Measurements from ENCODE around the gene LDLRAD4.

Gene LDLRAD4

GRCh38 chr18:13511961-13512577, 293.5 kb downstream of the LDLRAD4 start:
- TF ChIP-seq GATA3 (IDR thresholded peaks at IDR 0.05; ENCODE audit: low read depth, low read length), result no peak
- no peak for TF ChIP-seq GATA2 (IDR thresholded peaks at IDR 0.05; ENCODE audit: low read depth, low read length)

- no peak for TF ChIP-seq GATA3 (IDR thresholded peaks at IDR 0.05; ENCODE audit: low read depth, low read length)
- no peak for TF ChIP-seq GATA2 (IDR thresholded peaks at IDR 0.05; ENCODE audit: low read depth, low read length)
Observed at GRCh38 chr18:13513021-13513420, 294.5 kb downstream of the LDLRAD4 start.

GRCh38 chr18:13513481-13513880, 294.9 kb downstream of the LDLRAD4 start:
- no peak for TF ChIP-seq GATA2 (IDR thresholded peaks at IDR 0.05; ENCODE audit: low read depth, low read length)
- no peak for TF ChIP-seq GATA3 (IDR thresholded peaks at IDR 0.05; ENCODE audit: low read depth, low read length)

- TF ChIP-seq GATA2 (IDR thresholded peaks at IDR 0.05; ENCODE audit: low read depth, low read length), result no peak
- TF ChIP-seq GATA3 (IDR thresholded peaks at IDR 0.05; ENCODE audit: low read depth, low read length), result no peak
Observed at GRCh38 chr18:13514558-13514957, 296.0 kb downstream of the LDLRAD4 start.

GRCh38 chr18:13516855-13517254, 298.3 kb downstream of the LDLRAD4 start:
- no peak for TF ChIP-seq GATA3 (IDR thresholded peaks at IDR 0.05; ENCODE audit: low read depth, low read length)
- no peak for TF ChIP-seq GATA2 (IDR thresholded peaks at IDR 0.05; ENCODE audit: low read depth, low read length)

- TF ChIP-seq GATA2 (IDR thresholded peaks at IDR 0.05; ENCODE audit: low read depth, low read length) (no peak), GATA3 (IDR thresholded peaks at IDR 0.05; ENCODE audit: low read depth, low read length) (no peak)
Observed at GRCh38 chr18:13517369-13517768, 298.8 kb downstream of the LDLRAD4 start.

GRCh38 chr18:13518382-13518781, 299.8 kb downstream of the LDLRAD4 start:
- TF ChIP-seq GATA3 (IDR thresholded peaks at IDR 0.05; ENCODE audit: low read depth, low read length) (no peak), GATA2 (IDR thresholded peaks at IDR 0.05; ENCODE audit: low read depth, low read length) (no peak)

GRCh38 chr18:13520306-13520705, 301.7 kb downstream of the LDLRAD4 start:
- TF ChIP-seq GATA3 (IDR thresholded peaks at IDR 0.05; ENCODE audit: low read depth, low read length) (no peak), GATA2 (IDR thresholded peaks at IDR 0.05; ENCODE audit: low read depth, low read length) (no peak)

- no peak for TF ChIP-seq GATA2 (IDR thresholded peaks at IDR 0.05; ENCODE audit: low read depth, low read length)
- TF ChIP-seq GATA3 (IDR thresholded peaks at IDR 0.05; ENCODE audit: low read depth, low read length), result no peak
Observed at GRCh38 chr18:13520741-13521140, 302.2 kb downstream of the LDLRAD4 start.

- TF ChIP-seq GATA3 (IDR thresholded peaks at IDR 0.05; ENCODE audit: low read depth, low read length) (no peak), GATA2 (IDR thresholded peaks at IDR 0.05; ENCODE audit: low read depth, low read length) (no peak)
Observed at GRCh38 chr18:13521418-13521817, 302.9 kb downstream of the LDLRAD4 start.

GRCh38 chr18:13522256-13522655, 303.7 kb downstream of the LDLRAD4 start:
- TF ChIP-seq GATA3 (IDR thresholded peaks at IDR 0.05; ENCODE audit: low read depth, low read length) (no peak), GATA2 (IDR thresholded peaks at IDR 0.05; ENCODE audit: low read depth, low read length) (no peak)

- TF ChIP-seq GATA3 (IDR thresholded peaks at IDR 0.05; ENCODE audit: low read depth, low read length), result no peak
- no peak for TF ChIP-seq GATA2 (IDR thresholded peaks at IDR 0.05; ENCODE audit: low read depth, low read length)
Observed at GRCh38 chr18:13522861-13523660, 304.5 kb downstream of the LDLRAD4 start.

GRCh38 chr18:13524054-13524453, 305.5 kb downstream of the LDLRAD4 start:
- no peak for TF ChIP-seq GATA3 (IDR thresholded peaks at IDR 0.05; ENCODE audit: low read depth, low read length)
- TF ChIP-seq GATA2 (IDR thresholded peaks at IDR 0.05; ENCODE audit: low read depth, low read length), result no peak

GRCh38 chr18:13524811-13525210, 306.3 kb downstream of the LDLRAD4 start:
- TF ChIP-seq GATA3 (IDR thresholded peaks at IDR 0.05; ENCODE audit: low read depth, low read length) (no peak), GATA2 (IDR thresholded peaks at IDR 0.05; ENCODE audit: low read depth, low read length) (no peak)
